Psoas muscle (tissue), 8 donors: ENCODE data around the gene CARMIL1. TPM values are rescaled to one million over a fixed set of nuclear protein-coding genes. Genes with fewer than 3 reads are reported as not detected.

Experiments
- ATAC-seq, 4 donors: fragments of 200-7000 bp; cut with Tn5 transposase; one replicate each; pipeline ENCODE4 v1.9.1; 2020; ENCODE audit warnings: moderate library complexity in 3 of 4, mild to moderate bottlenecking in 2 of 4
- DNase-seq, 2 donors: peaks; one replicate each; pipeline ENCODE4 v3.0.0-alpha.2; 2020
- H3K27ac ChIP-seq: fragments of 200-600 bp; one replicate; pipeline ENCODE4 v1.8.0; 2022
- H3K27me3 ChIP-seq, 3 donors: fragments of 200-600 bp in 1 of 3; one replicate each; pipeline versions ENCODE4 v1.6.1 to v1.8.0; 2013 to 2022; ENCODE audit warnings: low read length in 2 of 3, mild to moderate bottlenecking in 2 of 3, moderate library complexity in 1 of 3; ENCODE audit not compliant: insufficient read depth in 3 of 3
- H3K36me3 ChIP-seq, 2 donors: fragments of 200-600 bp in 1 of 2; one replicate each; pipeline versions ENCODE4 v1.6.1 to v1.8.0; 2013 to 2022; ENCODE audit warnings: low read depth in 1 of 2, mild to moderate bottlenecking in 1 of 2, moderate library complexity in 1 of 2; ENCODE audit not compliant: insufficient read depth in 1 of 2
- H3K4me1 ChIP-seq: fragments of 200-600 bp; one replicate; pipeline ENCODE4 v1.8.0; 2022
- H3K4me3 ChIP-seq: fragments of 200-600 bp; one replicate; pipeline ENCODE4 v1.8.0; 2022; ENCODE audit warnings: mild to moderate bottlenecking
- H3K9me3 ChIP-seq: fragments of 200-600 bp; one replicate; pipeline ENCODE4 v1.8.0; 2022
- CTCF ChIP-seq: fragments of 200-600 bp; IDR thresholded peaks from one replicate; pipeline ENCODE4 v1.8.0; 2022; ENCODE audit warnings: antibody characterized with exemption
- WGBS, 3 donors: extraction: QIAGEN DNeasy Blood & Tissue Kit; methylation state at CpG; one replicate each; pipeline versions ENCODE4 v1.1.6 to v1.1.7; 2013; 5-methylcytosine and 5-hydroxymethylcytosine counted together
- intact Hi-C, 2 donors: fragments of 100-400 bp; cut with DNase I; formaldehyde crosslinking; loops; one replicate each; pipeline versions ENCODE4 v1.11.0 to v1.14.2; 2022
- polyA plus RNA-seq, 3 donors: library from polyadenylated mRNA; stranded (reverse); fragments of 200-250 nt; gene quantifications; one replicate each; pipeline ENCODE4 v1.2.3, GENCODE V29; 2013
- total RNA-seq, 4 donors: library from RNA; stranded (reverse); fragmentation: NEBNext Ultra II Directional in 2 of 4; extraction: Animal tissue kit (Norgen Biotek cat#: 25700) in 2 of 4; gene quantifications; one replicate each; pipeline versions ENCODE4 v1.2.1 to v1.2.4, GENCODE V29; 2021 to 2023
- donor health status: healthy with polysubstance abuse.
- donor health status: DM: no; HTN: no; CAD: no; lungs with moderate emphysema.
- donor health status: Bipolar disorder and iron deficiency.
- donor health status: healthy.
- donor health status: DM: yes; HTN: yes; CAD: no.
- donor health status: DM: no; HTN: no; CAD: no.
- donor health status: DM: no; HTN: no; CAD: no.
- donor health status: DM: yes; HTN: yes; CAD: no.

The CARMIL1 gene
- total and polyA plus RNA-seq, 7 donors: 0.11 to 1.0 (median 0.76) TPM

DNA sequence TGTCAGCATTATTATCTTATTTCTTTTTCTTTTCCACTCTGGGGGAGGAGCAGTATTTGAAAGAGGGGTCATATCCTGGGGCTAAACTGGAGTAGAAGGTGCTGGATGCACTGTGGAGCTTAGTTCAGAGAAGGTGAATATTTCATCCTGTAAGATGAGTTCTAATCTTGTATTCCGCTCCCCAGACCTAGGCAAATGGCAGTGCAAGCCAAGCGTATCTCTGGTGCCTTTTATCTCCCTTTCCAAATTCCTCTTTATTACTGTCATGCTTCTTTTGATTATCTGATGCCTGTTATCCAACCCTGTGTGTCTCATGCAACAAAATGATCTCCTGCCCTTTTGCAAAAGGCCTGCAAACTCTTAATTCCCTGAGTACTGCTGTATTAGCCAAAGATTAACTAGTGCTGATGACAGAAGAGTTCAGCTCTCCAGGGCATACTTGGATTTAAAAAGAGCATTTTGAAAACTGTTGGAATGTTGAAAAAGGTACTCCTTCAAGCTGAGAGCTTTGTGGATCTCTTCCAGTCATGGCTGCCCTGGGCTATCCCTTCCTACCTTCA lies 138.0 kb downstream of the CARMIL1 start:
- Histone ChIP-seq H3K9me3 (no peaks in the 10 kb centered on the region), H3K27ac (no peak overlapping the region), H3K27me3 (no peaks in the 10 kb centered on the region), H3K4me3 (no peak overlapping the region), H3K36me3 (no peaks in the 10 kb centered on the region), H3K4me1 (no peaks in the 10 kb centered on the region)
- TF ChIP-seq CTCF: no peak
- ATAC-seq (no peak), DNase-seq (no peak)
- intact Hi-C loops: no loop called here
- 70 to 80% (median 74%) methylated on average over 2 of the region's 2 CpGs for WGBS, 3 donors

DNA sequence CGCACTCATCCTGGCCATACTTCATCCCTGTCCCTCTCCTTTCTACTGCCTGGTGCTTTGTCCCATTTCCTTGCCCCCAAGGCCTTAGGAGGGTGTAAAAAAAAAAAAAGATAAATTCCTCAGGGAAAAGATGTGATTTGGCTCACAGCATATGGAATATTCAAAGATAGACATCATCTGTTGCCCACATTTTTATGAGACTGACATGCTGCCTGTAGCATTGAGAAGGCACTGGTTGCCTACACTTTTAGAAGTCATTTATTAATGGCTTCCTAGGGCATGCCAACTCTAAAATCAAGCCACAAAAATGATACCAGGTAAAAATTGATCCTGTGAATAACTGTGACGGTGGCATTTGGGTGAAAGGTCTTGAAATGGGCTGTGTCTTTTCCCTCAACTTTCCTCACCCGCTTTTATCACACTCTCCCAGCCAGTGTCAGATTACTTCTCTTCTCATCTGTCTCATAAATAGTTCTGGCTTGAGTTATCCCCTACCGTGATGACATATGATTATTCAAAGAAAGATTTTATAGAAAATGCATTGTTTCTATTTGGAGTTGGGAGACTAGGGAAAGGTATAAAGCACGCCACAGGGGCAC lies 139.4 kb downstream of the CARMIL1 start:
- H3K9me3 ChIP-seq: no peaks in the 10 kb centered on the region
- no peak overlapping the region for H3K4me3 ChIP-seq
- DNase-seq (no peak), ATAC-seq (no peak)
- H3K36me3 ChIP-seq: no peaks in the 10 kb centered on the region
- 61 to 65% (median 65%) methylated on average over 5 of the region's 5 CpGs for WGBS, 3 donors
- no peak overlapping the region for H3K27ac ChIP-seq
- H3K4me1 ChIP-seq: no peaks in the 10 kb centered on the region
- no peak for TF ChIP-seq CTCF
- intact Hi-C loops: no loop called here
- no peaks in the 10 kb centered on the region for H3K27me3 ChIP-seq

GRCh38 chr6:25419879-25420278 lies 140.7 kb downstream of the CARMIL1 start:
- DNase-seq (no peak), ATAC-seq (no peak)
- intact Hi-C loops: no loop called here
- H3K4me3 ChIP-seq: no peak overlapping the region
- 88 to 95% (median 93%) methylated on average over 5 of the region's 5 CpGs for WGBS, 3 donors
- no peaks in the 10 kb centered on the region for H3K9me3 ChIP-seq
- TF ChIP-seq CTCF: no peak
- no peaks in the 10 kb centered on the region for H3K36me3 ChIP-seq
- H3K4me1 ChIP-seq: no peaks in the 10 kb centered on the region
- no peak overlapping the region for H3K27ac ChIP-seq
- no peaks in the 10 kb centered on the region for H3K27me3 ChIP-seq

- Histone ChIP-seq H3K36me3 (no peaks in the 10 kb centered on the region), H3K27ac (no peak overlapping the region), H3K4me1 (no peaks in the 10 kb centered on the region), H3K9me3 (no peaks in the 10 kb centered on the region), H3K27me3 (peaks cover 0 to 3% (median 0%) of the 10 kb centered on the region in 3 donors), H3K4me3 (no peak overlapping the region)
- no peak for DNase-seq
- no peak for TF ChIP-seq CTCF
- intact Hi-C loops: no loop called here
- 72 to 77% (median 74%) methylated on average over 6 of the region's 6 CpGs for WGBS, 3 donors
- no peak for ATAC-seq
These were observed 144.2 kb downstream of the CARMIL1 start for GRCh38 chr6:25423358-25423757.

DNA sequence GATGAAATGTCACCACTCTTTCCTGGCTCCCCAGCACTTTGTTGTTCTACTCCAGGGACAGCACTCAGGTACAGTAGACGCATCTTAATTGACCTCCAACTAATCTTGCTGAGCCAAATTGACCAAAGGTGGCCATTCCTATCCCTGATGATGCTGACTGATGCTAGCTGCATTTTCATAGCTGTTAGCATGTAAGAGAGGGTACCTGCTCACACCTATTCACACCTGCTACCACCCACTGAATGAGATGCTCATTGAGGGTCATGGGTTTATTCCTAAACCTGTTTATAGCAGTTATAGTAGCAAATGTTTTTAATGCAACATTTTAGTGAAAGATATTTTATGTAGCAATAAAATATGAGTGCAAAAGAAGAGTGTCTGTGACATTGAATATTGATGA lies 145.1 kb downstream of the CARMIL1 start:
- Histone ChIP-seq H3K27me3 (peaks cover 0 to 3% (median 0%) of the 10 kb centered on the region in 3 donors), H3K9me3 (no peaks in the 10 kb centered on the region), H3K36me3 (no peaks in the 10 kb centered on the region), H3K4me3 (no peak overlapping the region), H3K27ac (no peak overlapping the region), H3K4me1 (no peaks in the 10 kb centered on the region)
- no peak for TF ChIP-seq CTCF
- intact Hi-C loops: no loop called here
- WGBS, 3 donors: 90 to 100% (median 94%) methylated on average over 1 of the region's 1 CpG
- ATAC-seq (no peak), DNase-seq (no peak)
